Psoas muscle (tissue), 8 donors: ENCODE measurements around the gene KIF1A. TPM values are rescaled to one million over a fixed set of nuclear protein-coding genes. Genes with fewer than 3 reads are reported as not detected.

Source experiments
- ATAC-seq, 4 donors: fragments of 200-7000 bp; cut with Tn5 transposase; one replicate each; pipeline ENCODE4 v1.9.1; 2020; ENCODE audit warnings: moderate library complexity in 3 of 4, mild to moderate bottlenecking in 2 of 4
- DNase-seq, 2 donors: peaks; one replicate each; pipeline ENCODE4 v3.0.0-alpha.2; 2020
- H3K27ac ChIP-seq: fragments of 200-600 bp; one replicate; pipeline ENCODE4 v1.8.0; 2022
- H3K27me3 ChIP-seq, 3 donors: fragments of 200-600 bp in 1 of 3; one replicate each; pipeline versions ENCODE4 v1.6.1 to v1.8.0; 2013 to 2022; ENCODE audit warnings: low read length in 2 of 3, mild to moderate bottlenecking in 2 of 3, moderate library complexity in 1 of 3; ENCODE audit not compliant: insufficient read depth in 3 of 3
- H3K36me3 ChIP-seq, 2 donors: fragments of 200-600 bp in 1 of 2; one replicate each; pipeline versions ENCODE4 v1.6.1 to v1.8.0; 2013 to 2022; ENCODE audit warnings: low read depth in 1 of 2, mild to moderate bottlenecking in 1 of 2, moderate library complexity in 1 of 2; ENCODE audit not compliant: insufficient read depth in 1 of 2
- H3K4me1 ChIP-seq: fragments of 200-600 bp; one replicate; pipeline ENCODE4 v1.8.0; 2022
- H3K4me3 ChIP-seq: fragments of 200-600 bp; one replicate; pipeline ENCODE4 v1.8.0; 2022; ENCODE audit warnings: mild to moderate bottlenecking
- H3K9me3 ChIP-seq: fragments of 200-600 bp; one replicate; pipeline ENCODE4 v1.8.0; 2022
- WGBS, 3 donors: extraction: QIAGEN DNeasy Blood & Tissue Kit; methylation state at CpG; one replicate each; pipeline versions ENCODE4 v1.1.6 to v1.1.7; 2013; 5-methylcytosine and 5-hydroxymethylcytosine counted together
- intact Hi-C, 2 donors: fragments of 100-400 bp; cut with DNase I; formaldehyde crosslinking; loops; one replicate each; pipeline versions ENCODE4 v1.11.0 to v1.14.2; 2022
- polyA plus RNA-seq, 3 donors: library from polyadenylated mRNA; stranded (reverse); fragments of 200-250 nt; gene quantifications; one replicate each; pipeline ENCODE4 v1.2.3, GENCODE V29; 2013
- total RNA-seq, 4 donors: library from RNA; stranded (reverse); fragmentation: NEBNext Ultra II Directional in 2 of 4; extraction: Animal tissue kit (Norgen Biotek cat#: 25700) in 2 of 4; gene quantifications; one replicate each; pipeline versions ENCODE4 v1.2.1 to v1.2.4, GENCODE V29; 2021 to 2023
- TF ChIP-seq, protein P1 (sequence below): fragments of 200-600 bp; IDR thresholded peaks from one replicate; pipeline ENCODE4 v1.8.0; 2022; ENCODE audit warnings: antibody characterized with exemption
- donor health status: healthy with polysubstance abuse.
- donor health status: DM: no; HTN: no; CAD: no; lungs with moderate emphysema.
- donor health status: Bipolar disorder and iron deficiency.
- donor health status: healthy.
- donor health status: DM: yes; HTN: yes; CAD: no.
- donor health status: DM: no; HTN: no; CAD: no.
- donor health status: DM: no; HTN: no; CAD: no.
- donor health status: DM: yes; HTN: yes; CAD: no.

Gene KIF1A
- total and polyA plus RNA-seq, 7 donors = 0.01 to 1.2 (median 0.12) TPM; not detected in 2

DNA sequence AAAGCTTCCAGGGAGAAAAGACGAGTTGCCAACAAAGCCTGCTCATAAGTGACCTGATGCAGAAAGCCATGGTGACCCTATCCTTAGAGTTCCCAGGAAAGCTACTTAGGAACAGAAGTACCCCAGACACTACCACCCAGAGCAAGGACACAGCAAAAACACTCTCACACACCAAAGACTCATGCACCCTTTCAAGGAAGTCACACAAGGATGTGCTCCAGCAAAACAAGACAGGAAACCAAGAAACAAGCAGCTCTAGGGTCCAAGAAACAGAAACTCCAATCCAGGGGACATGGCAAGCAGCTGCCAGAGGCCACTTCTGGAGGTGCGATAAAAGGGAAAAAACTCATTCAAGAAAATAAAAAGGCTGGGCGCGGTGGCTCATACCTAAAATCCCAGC, 5.7 kb downstream of the KIF1A start:
- TF ChIP-seq, protein P1, sequence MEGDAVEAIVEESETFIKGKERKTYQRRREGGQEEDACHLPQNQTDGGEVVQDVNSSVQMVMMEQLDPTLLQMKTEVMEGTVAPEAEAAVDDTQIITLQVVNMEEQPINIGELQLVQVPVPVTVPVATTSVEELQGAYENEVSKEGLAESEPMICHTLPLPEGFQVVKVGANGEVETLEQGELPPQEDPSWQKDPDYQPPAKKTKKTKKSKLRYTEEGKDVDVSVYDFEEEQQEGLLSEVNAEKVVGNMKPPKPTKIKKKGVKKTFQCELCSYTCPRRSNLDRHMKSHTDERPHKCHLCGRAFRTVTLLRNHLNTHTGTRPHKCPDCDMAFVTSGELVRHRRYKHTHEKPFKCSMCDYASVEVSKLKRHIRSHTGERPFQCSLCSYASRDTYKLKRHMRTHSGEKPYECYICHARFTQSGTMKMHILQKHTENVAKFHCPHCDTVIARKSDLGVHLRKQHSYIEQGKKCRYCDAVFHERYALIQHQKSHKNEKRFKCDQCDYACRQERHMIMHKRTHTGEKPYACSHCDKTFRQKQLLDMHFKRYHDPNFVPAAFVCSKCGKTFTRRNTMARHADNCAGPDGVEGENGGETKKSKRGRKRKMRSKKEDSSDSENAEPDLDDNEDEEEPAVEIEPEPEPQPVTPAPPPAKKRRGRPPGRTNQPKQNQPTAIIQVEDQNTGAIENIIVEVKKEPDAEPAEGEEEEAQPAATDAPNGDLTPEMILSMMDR = no peak
- Histone ChIP-seq H3K27ac (no peak overlapping the region), H3K4me3 (no peak overlapping the region), H3K27me3 (peaks cover 0 to 25% (median 3%) of the 10 kb centered on the region in 3 donors), H3K36me3 (no peaks in the 10 kb centered on the region), H3K4me1 (peaks cover 2% of the 10 kb centered on the region), H3K9me3 (no peaks in the 10 kb centered on the region)
- intact Hi-C loops = no loop called here
- WGBS, 3 donors = 92 to 96% (median 95%) methylated on average over 4 of the region's 4 CpGs
- no peak for DNase-seq
- no peak for ATAC-seq

DNA sequence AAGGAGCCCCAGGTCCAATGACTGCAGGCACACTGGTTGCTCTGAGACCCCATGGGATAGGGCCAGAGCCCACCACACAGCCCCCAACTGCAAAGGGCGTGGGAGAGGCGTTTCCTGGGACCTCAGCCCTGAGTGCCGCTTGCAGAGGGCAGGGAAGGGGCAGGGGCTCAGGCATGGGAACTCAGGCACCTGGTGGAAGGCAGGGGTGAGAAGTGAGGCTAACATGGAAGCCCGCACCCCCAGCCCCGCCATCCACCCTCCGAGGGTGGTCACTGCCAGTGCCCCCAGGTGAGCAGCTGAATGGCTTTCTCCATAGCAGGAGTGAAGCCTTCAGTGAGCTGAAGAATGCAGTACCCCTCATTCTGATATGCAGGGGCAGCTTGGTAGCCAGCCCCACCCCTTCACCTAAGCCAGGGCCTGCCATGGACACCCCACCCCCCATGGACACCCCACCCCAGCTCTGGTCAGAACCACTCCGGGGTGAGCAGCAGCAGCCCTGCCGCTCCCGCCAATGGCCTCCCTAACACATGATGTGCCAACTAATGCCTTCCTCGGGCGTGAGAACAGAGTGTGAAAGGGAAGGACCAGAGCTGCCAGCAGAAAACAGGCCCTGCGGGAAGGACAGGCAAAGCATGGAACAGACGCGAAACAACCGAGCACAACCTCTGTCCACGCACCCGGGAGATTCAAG, 6.6 kb downstream of the KIF1A start:
- Histone ChIP-seq H3K36me3 (no peaks in the 10 kb centered on the region), H3K4me1 (no peaks in the 10 kb centered on the region), H3K4me3 (no peak overlapping the region), H3K9me3 (no peaks in the 10 kb centered on the region), H3K27me3 (peaks cover 0 to 25% (median 0%) of the 10 kb centered on the region in 3 donors), H3K27ac (no peak overlapping the region)
- DNase-seq (no peak), ATAC-seq (no peak)
- intact Hi-C loops = no loop called here
- WGBS, 3 donors = 95 to 97% (median 95%) methylated on average over 15 to 17 of the region's 17 CpGs
- TF ChIP-seq, protein P1 = no peak

DNA sequence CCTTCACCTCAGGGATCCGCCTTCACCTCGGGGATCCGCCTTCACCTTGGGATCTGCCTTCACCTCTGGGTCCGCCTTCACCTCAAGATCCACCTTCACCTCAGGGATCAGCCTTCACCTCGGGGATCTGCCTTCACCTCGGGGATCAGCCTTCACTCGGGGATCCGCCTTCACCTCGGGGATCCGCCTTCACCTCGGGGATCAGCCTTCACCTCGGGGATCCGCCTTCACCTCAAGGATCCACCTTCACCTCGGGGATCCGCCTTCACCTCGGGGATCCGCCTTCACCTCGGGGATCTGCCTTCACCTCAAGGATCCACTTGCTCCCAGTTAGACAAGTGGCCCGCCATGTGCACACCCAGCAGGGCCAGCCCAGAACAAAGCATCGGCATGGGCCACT, 7.3 kb downstream of the KIF1A start:
- Histone ChIP-seq H3K4me3 (no peak overlapping the region), H3K27ac (no peak overlapping the region), H3K27me3 (peaks cover 0 to 18% (median 0%) of the 10 kb centered on the region in 3 donors), H3K36me3 (no peaks in the 10 kb centered on the region), H3K9me3 (no peaks in the 10 kb centered on the region), H3K4me1 (no peaks in the 10 kb centered on the region)
- TF ChIP-seq, protein P1 = no peak
- DNase-seq (no peak), ATAC-seq (no peak)
- 88 to 90% (median 89%) methylated on average over 20 of the region's 20 CpGs for WGBS, 3 donors
- intact Hi-C loops = no loop called here

DNA sequence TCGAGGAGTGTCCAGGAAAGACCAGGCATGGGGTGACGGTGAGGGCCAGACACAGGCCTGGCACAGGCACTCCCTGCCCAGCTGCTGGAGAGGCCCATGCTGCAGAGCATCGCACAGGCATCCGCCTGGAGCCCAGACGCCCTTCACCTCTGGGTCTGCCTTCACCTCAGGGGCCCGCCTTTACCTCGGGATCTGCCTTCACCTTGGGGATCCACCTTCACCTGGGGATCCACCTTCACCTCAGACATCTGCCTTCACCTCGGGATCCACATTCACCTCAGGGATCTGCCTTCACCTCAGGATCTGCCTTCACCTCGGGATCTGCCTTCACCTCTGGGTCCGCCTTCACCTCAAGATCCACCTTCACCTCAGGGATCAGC, 7.7 kb downstream of the KIF1A start:
- no peaks in the 10 kb centered on the region for H3K9me3 ChIP-seq
- H3K27me3 ChIP-seq = peaks cover 0 to 15% (median 0%) of the 10 kb centered on the region in 3 donors
- 91 to 97% (median 94%) methylated on average over 8 to 10 of the region's 10 CpGs for WGBS, 3 donors
- no peak for DNase-seq
- intact Hi-C loops = no loop called here
- no peak overlapping the region for H3K27ac ChIP-seq
- TF ChIP-seq, protein P1 = no peak
- no peak overlapping the region for H3K4me3 ChIP-seq
- no peak for ATAC-seq
- no peaks in the 10 kb centered on the region for H3K4me1 ChIP-seq
- H3K36me3 ChIP-seq = no peaks in the 10 kb centered on the region
